Mucosa of descending colon (tissue), 3 donors: ENCODE results near the gene DPP7. TPM values are rescaled to one million over a fixed set of nuclear protein-coding genes. Genes with fewer than 3 reads are reported as not detected.

Source experiments
- ATAC-seq: fragments of 200-7000 bp; cut with Tn5 transposase; one replicate; pipeline ENCODE4 v1.9.1; 2020; ENCODE audit warnings: mild to moderate bottlenecking, moderate library complexity
- DNase-seq, 3 donors: peaks; one replicate each; pipeline ENCODE4 v3.0.0-alpha.2; 2020
- H3K36me3 ChIP-seq: fragments of 200-600 bp; one replicate; pipeline ENCODE4 v1.8.0; 2021; ENCODE audit warnings: low read depth, mild to moderate bottlenecking
- H3K4me1 ChIP-seq: fragments of 200-600 bp; one replicate; pipeline ENCODE4 v1.8.0; 2021; ENCODE audit warnings: low read depth, mild to moderate bottlenecking
- H3K4me3 ChIP-seq: fragments of 200-600 bp; one replicate; pipeline ENCODE4 v1.8.0; 2021; ENCODE audit warnings: mild to moderate bottlenecking
- H3K9me3 ChIP-seq: fragments of 200-600 bp; one replicate; pipeline ENCODE4 v1.8.0; 2021; ENCODE audit warnings: mild to moderate bottlenecking
- intact Hi-C, 2 donors: fragments of 100-400 bp; cut with DNase I in 1 of 2; cut with micrococcal nuclease in 1 of 2; formaldehyde crosslinking; loops; one replicate each; pipeline versions ENCODE4 v1.11.0 to v1.11.1; 2022; cut with DNase I, micrococcal nuclease
- total RNA-seq, 3 donors: library from RNA; stranded (reverse); fragmentation: NEBNext Ultra II Directional in 2 of 3; extraction: Animal tissue kit (Norgen Biotek cat#: 25700) in 2 of 3; gene quantifications; one replicate each; pipeline versions ENCODE4 v1.2.1 to v1.2.4, GENCODE V29; 2021 to 2023
- TF ChIP-seq, protein P1 (sequence below): fragments of 200-600 bp; IDR thresholded peaks from one replicate; pipeline ENCODE4 v1.8.0; 2022; ENCODE audit warnings: antibody characterized with exemption, mild to moderate bottlenecking
- donor health status: DM: no; HTN: no; CAD: no; lungs with moderate emphysema.
- donor health status: DM: no; HTN: no; CAD: no.
- donor health status: DM: no; HTN: yes; CAD: no.

DPP7 gene
- total RNA-seq, 3 donors from 2014 or later = 47.0 to 114 (median 51.5) TPM

DNA sequence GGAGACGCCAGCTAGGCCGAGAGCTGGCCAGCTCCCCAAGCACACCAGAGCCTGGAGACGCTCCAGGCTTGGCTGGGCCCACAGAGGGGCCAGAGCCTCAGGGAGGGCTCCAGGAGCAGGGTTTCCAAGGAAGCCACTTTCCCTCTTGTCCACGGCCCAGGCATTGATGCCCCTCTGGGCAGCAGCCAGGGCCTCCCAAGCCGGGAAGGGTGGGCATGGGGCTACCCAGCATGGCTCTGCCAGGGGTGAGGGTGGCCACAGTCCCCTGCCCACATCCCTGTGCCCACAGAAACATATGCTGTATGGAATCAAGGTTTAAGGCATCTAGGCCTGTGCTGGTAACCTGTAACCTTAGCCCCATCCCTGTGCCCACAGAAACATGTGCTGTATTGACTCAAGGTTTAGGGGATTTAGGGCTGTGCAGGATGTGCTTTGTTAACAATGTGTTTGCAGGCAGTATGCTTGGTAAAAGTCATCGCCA lies 1.5 kb upstream of the DPP7 start:
- Histone ChIP-seq H3K9me3 (no peaks in the 10 kb centered on the region), H3K4me1 (peaks cover 6% of the 10 kb centered on the region), H3K36me3 (no peaks in the 10 kb centered on the region), H3K4me3 (no peak overlapping the region)
- TF ChIP-seq, protein P1, sequence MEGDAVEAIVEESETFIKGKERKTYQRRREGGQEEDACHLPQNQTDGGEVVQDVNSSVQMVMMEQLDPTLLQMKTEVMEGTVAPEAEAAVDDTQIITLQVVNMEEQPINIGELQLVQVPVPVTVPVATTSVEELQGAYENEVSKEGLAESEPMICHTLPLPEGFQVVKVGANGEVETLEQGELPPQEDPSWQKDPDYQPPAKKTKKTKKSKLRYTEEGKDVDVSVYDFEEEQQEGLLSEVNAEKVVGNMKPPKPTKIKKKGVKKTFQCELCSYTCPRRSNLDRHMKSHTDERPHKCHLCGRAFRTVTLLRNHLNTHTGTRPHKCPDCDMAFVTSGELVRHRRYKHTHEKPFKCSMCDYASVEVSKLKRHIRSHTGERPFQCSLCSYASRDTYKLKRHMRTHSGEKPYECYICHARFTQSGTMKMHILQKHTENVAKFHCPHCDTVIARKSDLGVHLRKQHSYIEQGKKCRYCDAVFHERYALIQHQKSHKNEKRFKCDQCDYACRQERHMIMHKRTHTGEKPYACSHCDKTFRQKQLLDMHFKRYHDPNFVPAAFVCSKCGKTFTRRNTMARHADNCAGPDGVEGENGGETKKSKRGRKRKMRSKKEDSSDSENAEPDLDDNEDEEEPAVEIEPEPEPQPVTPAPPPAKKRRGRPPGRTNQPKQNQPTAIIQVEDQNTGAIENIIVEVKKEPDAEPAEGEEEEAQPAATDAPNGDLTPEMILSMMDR = no peak
- DNase-seq (no peak), ATAC-seq (no peak)
- intact Hi-C loops = loop anchor here (5.0 kb wide), 1 partner anchor 121 kb away; no protein-coding TSS in a partner anchor

DNA sequence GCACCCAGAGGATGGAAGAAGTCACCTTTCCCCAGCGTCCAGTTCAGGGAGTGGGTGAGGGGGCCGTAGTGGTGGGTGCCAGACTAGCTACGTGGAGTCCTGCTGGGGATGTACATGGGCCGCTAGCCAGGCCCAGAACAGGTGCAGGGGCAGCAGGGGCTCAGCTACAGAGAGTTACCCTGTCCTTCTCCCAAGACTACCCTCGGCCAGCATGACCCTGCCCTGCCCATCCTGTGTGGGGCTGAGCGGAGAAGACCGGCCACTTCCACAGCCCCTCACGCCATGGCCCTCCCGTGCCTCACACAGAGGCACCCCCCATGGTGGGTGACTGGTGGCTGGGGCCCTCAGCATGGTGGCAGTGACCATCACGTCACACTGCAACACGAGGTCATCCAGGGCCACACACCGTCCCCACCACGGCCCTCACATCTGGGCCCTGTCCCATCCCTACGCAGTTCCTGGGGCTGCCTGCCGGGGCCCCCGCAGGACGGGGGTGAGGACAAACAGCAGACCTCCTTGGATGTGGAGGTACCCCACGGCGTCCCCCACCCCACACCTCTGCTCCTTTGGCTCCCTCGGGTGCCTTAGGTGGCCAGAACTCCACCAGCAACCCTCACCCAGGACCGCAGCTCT lies 977 bp upstream of the DPP7 start:
- TF ChIP-seq, protein P1 = no peak
- no peak overlapping the region for H3K4me3 ChIP-seq
- peaks cover 6% of the 10 kb centered on the region for H3K4me1 ChIP-seq
- DNase-seq (no peak), ATAC-seq (no peak)
- intact Hi-C loops = loop anchor here (5.0 kb wide), 1 partner anchor 122 kb away; no protein-coding TSS in a partner anchor
- H3K9me3 ChIP-seq = no peaks in the 10 kb centered on the region
- H3K36me3 ChIP-seq = no peaks in the 10 kb centered on the region

DNA sequence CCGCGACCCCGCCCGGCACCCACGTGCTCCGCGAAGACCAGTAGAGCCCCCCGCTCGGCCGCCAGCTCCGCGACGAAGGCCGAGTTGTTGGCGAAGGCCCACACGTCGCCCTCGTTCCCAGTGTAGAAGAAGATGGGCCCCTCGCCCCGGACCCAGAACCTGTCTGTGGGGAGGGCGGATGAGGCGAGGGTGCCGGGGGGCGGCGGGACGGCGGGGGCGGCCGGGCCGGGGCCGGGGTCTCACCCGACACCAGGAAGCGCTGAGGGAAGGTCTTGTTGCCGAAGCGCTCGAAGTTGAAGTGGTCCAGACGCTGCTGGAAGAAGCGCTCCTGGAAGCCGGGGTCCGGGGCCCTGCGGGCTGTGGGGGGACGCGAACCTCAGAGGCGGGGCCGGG lies 317 bp downstream of the DPP7 start:
- TF ChIP-seq, protein P1 = no peak
- intact Hi-C loops = no loop called here
- no peaks in the 10 kb centered on the region for H3K36me3 ChIP-seq
- H3K9me3 ChIP-seq = no peaks in the 10 kb centered on the region
- DNase-seq (no peak), ATAC-seq (peak; percentile 12)
- peaks cover 6% of the 10 kb centered on the region for H3K4me1 ChIP-seq
- peak overlapping the region; percentile 31 for H3K4me3 ChIP-seq

DNA sequence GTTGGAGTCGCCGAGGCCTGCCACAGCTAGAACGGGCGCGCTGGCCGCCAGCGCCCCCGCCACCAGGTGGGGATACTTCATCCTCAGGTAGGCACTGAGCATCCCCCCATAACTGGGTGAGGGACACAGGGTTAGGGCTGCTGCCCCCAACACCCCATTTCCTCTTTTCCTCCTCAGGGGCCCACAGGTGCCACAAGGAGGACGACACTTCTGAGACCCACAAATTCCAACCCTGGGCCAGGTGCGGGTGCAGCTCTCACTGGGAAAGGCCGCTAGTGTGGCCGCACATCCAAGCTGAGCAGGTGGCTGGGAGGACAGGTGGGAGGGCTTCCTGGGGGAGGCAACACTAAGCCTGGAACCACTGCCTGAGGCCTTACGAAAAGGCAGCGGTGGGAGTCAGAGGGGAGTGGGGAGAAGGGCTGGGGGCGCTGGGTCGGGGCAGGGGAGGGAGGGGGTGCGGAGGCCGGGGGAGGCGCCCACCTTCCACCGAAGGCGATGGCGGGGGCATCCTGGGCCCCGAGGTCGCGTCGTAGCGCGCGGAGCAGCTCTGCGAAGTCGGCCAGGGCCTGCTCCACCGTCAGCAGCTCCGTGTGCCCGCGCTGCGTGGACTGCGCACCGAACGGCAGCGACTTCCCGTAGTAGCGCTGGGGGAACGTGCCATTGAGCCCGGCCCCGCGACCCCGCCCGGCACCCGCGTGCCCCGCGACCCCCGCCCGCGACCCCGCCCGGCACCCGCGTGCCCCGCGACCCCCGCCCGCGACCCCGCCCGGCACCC lies 961 bp downstream of the DPP7 start:
- H3K36me3 ChIP-seq = no peaks in the 10 kb centered on the region
- TF ChIP-seq, protein P1 = no peak
- no peak for ATAC-seq
- H3K9me3 ChIP-seq = no peaks in the 10 kb centered on the region
- H3K4me1 ChIP-seq = peaks cover 6% of the 10 kb centered on the region
- intact Hi-C loops = no loop called here
- no peak overlapping the region for H3K4me3 ChIP-seq
- no peak for DNase-seq

DNA sequence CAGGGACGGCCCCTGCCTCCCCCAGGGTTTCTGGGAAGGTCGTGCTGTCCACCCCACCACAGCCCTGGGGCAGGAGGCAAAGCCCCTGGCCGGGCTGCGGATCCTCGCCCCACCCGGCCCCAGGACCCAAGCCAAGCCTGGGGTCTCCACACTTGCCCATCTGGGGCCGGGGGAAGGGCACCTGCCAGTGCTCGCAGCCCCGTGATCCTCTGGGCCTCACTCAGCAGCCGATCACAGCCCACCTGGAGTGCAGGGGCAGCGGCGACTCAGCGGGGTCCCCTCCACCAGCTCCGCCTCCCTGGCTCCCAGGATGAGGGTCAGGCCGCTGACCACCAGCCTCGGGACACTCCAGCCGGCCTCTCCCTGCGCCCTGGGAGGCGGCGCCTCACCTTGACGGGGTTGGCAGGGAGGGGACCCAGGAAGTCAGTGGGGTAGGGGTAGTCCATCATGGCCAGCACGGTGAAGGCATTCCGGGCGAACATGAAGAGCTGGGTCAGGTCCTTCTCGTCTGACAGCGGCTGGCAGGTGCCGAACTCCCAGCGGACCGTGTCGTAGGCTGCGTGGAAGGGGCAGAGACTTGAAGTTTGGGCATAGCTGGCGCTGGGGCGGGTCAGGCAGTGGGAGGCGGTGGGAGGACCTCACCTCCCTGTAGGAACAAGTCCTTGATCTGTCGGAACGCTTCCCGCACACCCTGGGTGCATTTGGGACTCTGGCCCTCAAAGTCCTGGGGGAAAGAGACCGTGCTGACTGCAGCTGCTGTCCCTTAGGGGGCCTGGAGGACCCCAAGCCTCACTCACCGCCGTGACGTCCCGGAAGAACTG lies 1.8 kb downstream of the DPP7 start:
- DNase-seq (no peak), ATAC-seq (no peak)
- TF ChIP-seq, protein P1 = no peak
- Histone ChIP-seq H3K9me3 (no peaks in the 10 kb centered on the region), H3K4me3 (no peak overlapping the region), H3K36me3 (no peaks in the 10 kb centered on the region), H3K4me1 (peaks cover 6% of the 10 kb centered on the region)
- intact Hi-C loops = no loop called here
